Measurements from ENCODE around the gene PERCC1.

GRCh38 chr16:1451702-1452392 lies 21.0 kb downstream of the PERCC1 start:
- TF ChIP-seq CTCF (IDR thresholded peaks at IDR 0.05) (no peak), POLR2A (IDR thresholded peaks at IDR 0.05) (no peak)
